ENCODE results near the gene USP3.

The USP3 gene

DNA sequence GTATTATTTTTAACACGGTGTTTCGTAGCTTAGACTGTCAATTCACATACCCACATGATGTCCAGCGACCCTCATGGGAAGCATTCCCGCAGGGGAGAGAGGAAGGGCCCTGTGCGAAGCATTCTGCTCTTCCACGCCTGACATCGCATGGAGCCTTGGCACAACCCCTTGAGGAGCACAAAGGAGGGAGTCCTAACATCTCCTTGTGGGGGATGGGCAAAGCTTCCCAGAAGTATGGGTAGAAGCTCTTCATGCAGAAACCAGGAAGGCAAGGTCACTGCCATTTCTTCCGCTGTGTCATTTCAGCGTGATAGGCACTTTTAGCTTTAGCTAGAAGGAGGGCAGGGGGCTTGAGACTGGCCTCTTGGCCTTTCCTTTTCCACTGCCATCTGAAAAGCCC, 28.7 kb upstream of the USP3 start:
- H3K27me3 ChIP-seq (replicated peaks in 2 of 5; ENCODE audit: control insufficient read depth in 4 of 5, insufficient read depth in 5 of 5, low read length in 4 of 5) = no peaks in the 10 kb centered on the region
- H3K4me3 ChIP-seq (ENCODE audit: control insufficient read depth in 1 of 7, extremely low read depth in 1 of 7, insufficient read depth in 4 of 7, low read depth in 2 of 7, low read length in 6 of 7) = no peak overlapping the region
- no peaks in the 10 kb centered on the region for H3K36me3 ChIP-seq (ENCODE audit: control insufficient read depth in 4 of 4, insufficient read depth in 4 of 4, low read length in 3 of 4)
- no peak for DNase-seq
- POLR2A ChIA-PET = no interaction called here
- 93% methylated on average over 6 of the region's 9 CpGs for WGBS (ENCODE audit: insufficient coverage)
- peaks cover 6 to 19% (median 17%) of the 10 kb centered on the region in 4 experiments for H3K4me1 ChIP-seq (ENCODE audit: control extremely low read depth in 1 of 4, control insufficient read depth in 4 of 4, insufficient read depth in 4 of 4, low read length in 3 of 4)
- no peak overlapping the region for H3K27ac ChIP-seq (ENCODE audit: insufficient read depth in 1 of 2, low read depth in 1 of 2, low read length in 2 of 2, poor library complexity in 1 of 2, severe bottlenecking in 2 of 2)
- no peaks in the 10 kb centered on the region for H3K9me3 ChIP-seq (ENCODE audit: control extremely low read depth in 1 of 5, control insufficient read depth in 4 of 5, insufficient read depth in 2 of 5, low read depth in 1 of 5, low read length in 4 of 5)
- CTCF ChIA-PET = interaction anchor here (1.2 to 3.4 kb wide), 3 partner anchors 9 to 132 kb away, joined by 3 to 12 read pairs (median 11); no protein-coding TSS in a partner anchor

DNA sequence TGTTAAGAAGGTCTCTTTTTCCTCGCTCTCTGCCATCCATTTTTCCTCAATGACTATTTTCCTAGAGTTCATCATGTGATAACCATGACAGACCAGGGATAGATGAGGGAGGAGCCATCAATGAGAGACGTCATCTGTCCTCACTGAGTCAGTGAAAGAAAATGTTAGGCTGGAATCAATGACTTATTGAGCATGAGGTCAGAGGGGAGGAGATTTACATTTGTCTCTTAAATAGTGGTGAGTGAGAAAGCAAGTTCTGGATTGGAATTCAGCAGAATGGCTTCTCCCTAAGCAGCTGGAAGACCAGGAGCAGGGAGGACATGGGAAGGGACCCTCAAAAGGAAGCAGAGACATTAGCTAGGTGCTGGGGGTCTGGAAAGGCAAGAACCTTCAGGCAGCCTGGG, 28.2 kb upstream of the USP3 start:
- ChIA-PET CTCF (interaction anchor here (2.2 to 3.4 kb wide), 2 partner anchors 10 to 12 kb away, joined by 11 to 12 read pairs; no protein-coding TSS in a partner anchor), POLR2A (no interaction called here)
- no peaks in the 10 kb centered on the region for H3K27me3 ChIP-seq (replicated peaks in 2 of 5; ENCODE audit: control insufficient read depth in 4 of 5, insufficient read depth in 5 of 5, low read length in 4 of 5)
- no peaks in the 10 kb centered on the region for H3K36me3 ChIP-seq (ENCODE audit: control insufficient read depth in 4 of 4, insufficient read depth in 4 of 4, low read length in 3 of 4)
- no peak for DNase-seq
- peaks cover 11 to 22% (median 18%) of the 10 kb centered on the region in 4 experiments for H3K4me1 ChIP-seq (ENCODE audit: control extremely low read depth in 1 of 4, control insufficient read depth in 4 of 4, insufficient read depth in 4 of 4, low read length in 3 of 4)
- H3K27ac ChIP-seq (ENCODE audit: insufficient read depth in 1 of 2, low read depth in 1 of 2, low read length in 2 of 2, poor library complexity in 1 of 2, severe bottlenecking in 2 of 2) = no peak overlapping the region
- WGBS (ENCODE audit: insufficient coverage) = 100% methylated on average over 2 of the region's 2 CpGs
- H3K9me3 ChIP-seq (ENCODE audit: control extremely low read depth in 1 of 5, control insufficient read depth in 4 of 5, insufficient read depth in 2 of 5, low read depth in 1 of 5, low read length in 4 of 5) = no peaks in the 10 kb centered on the region
- H3K4me3 ChIP-seq (ENCODE audit: control insufficient read depth in 1 of 7, extremely low read depth in 1 of 7, insufficient read depth in 4 of 7, low read depth in 2 of 7, low read length in 6 of 7) = no peak overlapping the region

- Histone ChIP-seq H3K4me3 (ENCODE audit: control insufficient read depth in 1 of 7, extremely low read depth in 1 of 7, insufficient read depth in 4 of 7, low read depth in 2 of 7, low read length in 6 of 7) (no peak overlapping the region), H3K4me1 (ENCODE audit: control extremely low read depth in 1 of 4, control insufficient read depth in 4 of 4, insufficient read depth in 4 of 4, low read length in 3 of 4) (peaks cover 11 to 26% (median 19%) of the 10 kb centered on the region in 4 experiments), H3K27ac (ENCODE audit: insufficient read depth in 1 of 2, low read depth in 1 of 2, low read length in 2 of 2, poor library complexity in 1 of 2, severe bottlenecking in 2 of 2) (no peak overlapping the region), H3K27me3 (replicated peaks in 2 of 5; ENCODE audit: control insufficient read depth in 4 of 5, insufficient read depth in 5 of 5, low read length in 4 of 5) (no peaks in the 10 kb centered on the region), H3K9me3 (ENCODE audit: control extremely low read depth in 1 of 5, control insufficient read depth in 4 of 5, insufficient read depth in 2 of 5, low read depth in 1 of 5, low read length in 4 of 5) (no peaks in the 10 kb centered on the region), H3K36me3 (ENCODE audit: control insufficient read depth in 4 of 4, insufficient read depth in 4 of 4, low read length in 3 of 4) (no peaks in the 10 kb centered on the region)
- ChIA-PET POLR2A (no interaction called here), CTCF (interaction anchor here (1.0 to 3.4 kb wide), 2 partner anchors 9 to 121 kb away, joined by 3 to 12 read pairs; no protein-coding TSS in a partner anchor)
- no peak for DNase-seq
- WGBS (ENCODE audit: insufficient coverage) = 98% methylated on average over 4 of the region's 6 CpGs
Measured at GRCh38 chr15:63478243-63478642, 26.1 kb upstream of the USP3 start.

- CTCF ChIA-PET = interaction anchor here (1.3 to 2.3 kb wide), 2 partner anchors 9 to 14 kb away, joined by 6 to 9 read pairs; no protein-coding TSS in a partner anchor
Measured at GRCh38 chr15:63480441-63480821, 24.0 kb upstream of the USP3 start.

DNA sequence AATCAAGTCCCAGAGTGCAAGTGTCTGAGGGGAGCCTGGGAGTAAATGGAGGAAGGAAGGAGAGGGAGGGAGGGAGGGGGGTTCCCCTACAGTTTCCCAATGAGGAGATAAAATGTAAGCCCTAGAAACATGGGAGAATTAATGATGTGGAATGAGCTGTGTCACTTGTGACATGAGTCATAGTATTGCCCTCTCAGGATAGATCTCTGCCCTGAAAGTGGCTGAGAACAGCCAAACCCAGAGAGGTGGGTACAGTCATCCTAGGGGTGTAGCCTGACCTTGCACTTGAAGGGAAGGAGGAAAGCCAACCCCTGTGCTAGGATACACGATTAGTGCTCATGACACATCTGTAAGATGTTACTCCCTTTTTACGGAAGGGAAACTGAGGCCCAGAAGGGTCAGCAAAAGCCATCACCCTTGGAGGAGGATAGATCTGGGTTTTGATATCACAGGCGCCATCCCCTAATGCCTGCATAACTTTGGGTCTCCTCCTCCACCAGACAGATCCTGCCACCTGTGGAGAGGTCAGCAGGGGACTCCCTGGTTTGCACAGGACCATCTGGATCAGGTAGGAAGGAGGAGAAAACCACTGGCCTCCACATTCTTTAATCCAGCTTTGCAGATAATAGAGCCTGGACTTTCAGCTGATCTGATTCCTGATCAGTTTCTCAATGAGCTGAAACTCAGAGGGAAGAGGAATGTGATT, 23.1 kb upstream of the USP3 start:
- H3K4me1 ChIP-seq (ENCODE audit: control extremely low read depth in 1 of 4, control insufficient read depth in 4 of 4, insufficient read depth in 4 of 4, low read length in 3 of 4) = peaks cover 16 to 36% (median 22%) of the 10 kb centered on the region in 4 experiments
- no peak overlapping the region for H3K27ac ChIP-seq (ENCODE audit: insufficient read depth in 1 of 2, low read depth in 1 of 2, low read length in 2 of 2, poor library complexity in 1 of 2, severe bottlenecking in 2 of 2)
- H3K27me3 ChIP-seq (replicated peaks in 2 of 5; ENCODE audit: control insufficient read depth in 4 of 5, insufficient read depth in 5 of 5, low read length in 4 of 5) = no peaks in the 10 kb centered on the region
- no peak overlapping the region for H3K4me3 ChIP-seq (ENCODE audit: control insufficient read depth in 1 of 7, extremely low read depth in 1 of 7, insufficient read depth in 4 of 7, low read depth in 2 of 7, low read length in 6 of 7)
- WGBS (ENCODE audit: insufficient coverage) = 96% methylated on average over 3 of the region's 3 CpGs
- H3K9me3 ChIP-seq (ENCODE audit: control extremely low read depth in 1 of 5, control insufficient read depth in 4 of 5, insufficient read depth in 2 of 5, low read depth in 1 of 5, low read length in 4 of 5) = no peaks in the 10 kb centered on the region
- ChIA-PET CTCF (interaction anchor here (1.2 to 3.7 kb wide), 5 partner anchors 8 to 119 kb away, joined by 3 to 17 read pairs (median 10); no protein-coding TSS in a partner anchor), POLR2A (no interaction called here)
- H3K36me3 ChIP-seq (ENCODE audit: control insufficient read depth in 4 of 4, insufficient read depth in 4 of 4, low read length in 3 of 4) = no peaks in the 10 kb centered on the region
- DNase-seq = peak in 2 of 3 donors; percentile 42 to 47

More at GRCh38 chr15:63480441-63480821, 24.0 kb upstream of the USP3 start:
- Histone ChIP-seq H3K27me3 (replicated peaks in 2 of 5; ENCODE audit: control insufficient read depth in 4 of 5, insufficient read depth in 5 of 5, low read length in 4 of 5) (no peaks in the 10 kb centered on the region), H3K9me3 (ENCODE audit: control extremely low read depth in 1 of 5, control insufficient read depth in 4 of 5, insufficient read depth in 2 of 5, low read depth in 1 of 5, low read length in 4 of 5) (no peaks in the 10 kb centered on the region), H3K4me3 (ENCODE audit: control insufficient read depth in 1 of 7, extremely low read depth in 1 of 7, insufficient read depth in 4 of 7, low read depth in 2 of 7, low read length in 6 of 7) (no peak overlapping the region), H3K27ac (ENCODE audit: insufficient read depth in 1 of 2, low read depth in 1 of 2, low read length in 2 of 2, poor library complexity in 1 of 2, severe bottlenecking in 2 of 2) (peak overlapping the region in 1 of 2 experiments; percentile 45), H3K36me3 (ENCODE audit: control insufficient read depth in 4 of 4, insufficient read depth in 4 of 4, low read length in 3 of 4) (no peaks in the 10 kb centered on the region), H3K4me1 (ENCODE audit: control extremely low read depth in 1 of 4, control insufficient read depth in 4 of 4, insufficient read depth in 4 of 4, low read length in 3 of 4) (peaks cover 16 to 36% (median 22%) of the 10 kb centered on the region in 4 experiments)
- no peak for DNase-seq
- POLR2A ChIA-PET = interaction anchor here (1.0 kb wide), 1 partner anchor 10 kb away, joined by 3 read pairs; no protein-coding TSS in a partner anchor
- WGBS (ENCODE audit: insufficient coverage) = 100% methylated on average over 1 of the region's 2 CpGs

DNA sequence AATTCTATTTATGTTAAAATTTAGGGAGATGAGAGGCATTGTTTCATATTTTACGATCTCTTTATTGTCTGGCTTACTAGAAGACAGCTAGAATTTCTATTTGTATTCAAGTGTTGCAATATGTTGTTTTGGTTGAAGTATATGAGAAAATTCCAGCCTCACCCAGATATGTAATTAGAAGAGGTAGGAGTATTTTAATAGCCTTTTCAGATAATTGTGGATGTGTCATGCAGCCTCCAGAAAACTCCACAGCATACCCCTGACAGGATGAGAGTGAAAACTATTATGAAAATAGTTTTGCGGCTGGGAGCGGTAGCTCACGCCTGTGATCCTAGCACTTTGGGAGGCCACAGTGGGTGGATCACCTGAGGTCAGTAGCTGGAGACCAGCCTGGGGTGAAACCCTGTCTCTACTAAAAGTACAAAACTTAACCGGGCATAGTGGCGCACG, 21.5 kb upstream of the USP3 start:
- H3K4me1 ChIP-seq (ENCODE audit: control extremely low read depth in 1 of 4, control insufficient read depth in 4 of 4, insufficient read depth in 4 of 4, low read length in 3 of 4) = peaks cover 16 to 36% (median 24%) of the 10 kb centered on the region in 4 experiments
- CTCF ChIA-PET = interaction anchor here (1.0 to 3.7 kb wide), 6 partner anchors 14 to 168 kb away, joined by 3 to 17 read pairs (median 6); no protein-coding TSS in a partner anchor
- 84% methylated on average over 7 of the region's 7 CpGs for WGBS (ENCODE audit: insufficient coverage)

More for the DNA sequence above, 21.5 kb upstream of the USP3 start:
- no peak for DNase-seq
- Histone ChIP-seq H3K9me3 (ENCODE audit: control extremely low read depth in 1 of 5, control insufficient read depth in 4 of 5, insufficient read depth in 2 of 5, low read depth in 1 of 5, low read length in 4 of 5) (no peaks in the 10 kb centered on the region), H3K27me3 (replicated peaks in 2 of 5; ENCODE audit: control insufficient read depth in 4 of 5, insufficient read depth in 5 of 5, low read length in 4 of 5) (no peaks in the 10 kb centered on the region), H3K4me3 (ENCODE audit: control insufficient read depth in 1 of 7, extremely low read depth in 1 of 7, insufficient read depth in 4 of 7, low read depth in 2 of 7, low read length in 6 of 7) (no peak overlapping the region), H3K27ac (ENCODE audit: insufficient read depth in 1 of 2, low read depth in 1 of 2, low read length in 2 of 2, poor library complexity in 1 of 2, severe bottlenecking in 2 of 2) (no peak overlapping the region), H3K36me3 (ENCODE audit: control insufficient read depth in 4 of 4, insufficient read depth in 4 of 4, low read length in 3 of 4) (no peaks in the 10 kb centered on the region)
- POLR2A ChIA-PET = no interaction called here
